DMS153 (cell line): Measurements from ENCODE around the gene NLGN2.

ENCODE experiments used
- DNase-seq: peaks from one replicate; lab custom pipeline; 2025; lab: John Stamatoyannopoulos, UW

Gene NLGN2

GRCh38 chr17:7466318-7466638, 58.6 kb downstream of the NLGN2 start:
- no peak for DNase-seq

- DNase-seq, result no peak
These were observed 59.1 kb downstream of the NLGN2 start for GRCh38 chr17:7466639-7467341.

GRCh38 chr17:7467498-7467897, 59.9 kb downstream of the NLGN2 start:
- no peak for DNase-seq

GRCh38 chr17:7468290-7468689, 60.6 kb downstream of the NLGN2 start:
- no peak for DNase-seq

- DNase-seq, result no peak
These were observed 61.3 kb downstream of the NLGN2 start for GRCh38 chr17:7468804-7469389.
